GM19099 (cell line): ENCODE data around the gene CDC14A.

ENCODE experiments used
- POLR2A ChIP-seq: IDR thresholded peaks from 3 replicates; pipeline ENCODE4 v1.6.1; 2011; ENCODE audit warnings: low read depth; ENCODE audit not compliant: insufficient read length; ENCODE audit errors: extremely low read depth

The CDC14A gene

GRCh38 chr1:100353071-100353801 is 930 bp downstream of the CDC14A start:
- TF ChIP-seq POLR2A: no peak

GRCh38 chr1:100353988-100354387 is 1.7 kb downstream of the CDC14A start:
- TF ChIP-seq POLR2A: no peak

- TF ChIP-seq POLR2A: no peak
Measured at GRCh38 chr1:100354971-100355394, 2.7 kb downstream of the CDC14A start.

GRCh38 chr1:100358210-100358609 is 5.9 kb downstream of the CDC14A start:
- no peak for TF ChIP-seq POLR2A

- no peak for TF ChIP-seq POLR2A
Measured at GRCh38 chr1:100359139-100359538, 6.8 kb downstream of the CDC14A start.

- TF ChIP-seq POLR2A: no peak
Measured at GRCh38 chr1:100360790-100361510, 8.6 kb downstream of the CDC14A start.

- TF ChIP-seq POLR2A: no peak
Measured at GRCh38 chr1:100361511-100362089, 9.3 kb downstream of the CDC14A start.

- TF ChIP-seq POLR2A: no peak
Measured at GRCh38 chr1:100362821-100363466, 10.6 kb downstream of the CDC14A start.

GRCh38 chr1:100363831-100364230 is 11.5 kb downstream of the CDC14A start:
- no peak for TF ChIP-seq POLR2A

- TF ChIP-seq POLR2A: no peak
Measured at GRCh38 chr1:100364697-100365096, 12.4 kb downstream of the CDC14A start.

- no peak for TF ChIP-seq POLR2A
Measured at GRCh38 chr1:100366209-100366525, 13.9 kb downstream of the CDC14A start.

- TF ChIP-seq POLR2A: no peak
Measured at GRCh38 chr1:100377590-100378361, 25.5 kb downstream of the CDC14A start.

GRCh38 chr1:100378956-100379355 is 26.6 kb downstream of the CDC14A start:
- no peak for TF ChIP-seq POLR2A

- TF ChIP-seq POLR2A: no peak
Measured at GRCh38 chr1:100380635-100381034, 28.3 kb downstream of the CDC14A start.

- no peak for TF ChIP-seq POLR2A
Measured at GRCh38 chr1:100382657-100383056, 30.4 kb downstream of the CDC14A start.
